ENCODE results near the gene PRRC2B.

- TF ChIP-seq HOXA3 (CRISPR knock-in tag; IDR thresholded peaks at IDR 0.05) (no peak), RBFOX2 (IDR thresholded peaks at IDR 0.05; ENCODE audit: low read depth, low read length) (no peak), ZC3H4 (CRISPR knock-in tag; IDR thresholded peaks at IDR 0.05; ENCODE audit: borderline replicate concordance) (no peak), TOE1 (CRISPR knock-in tag; IDR thresholded peaks at IDR 0.05) (no peak), ZNF772 (CRISPR knock-in tag; IDR thresholded peaks at IDR 0.05) (no peak), REST (IDR thresholded peaks at IDR 0.05; ENCODE audit: borderline replicate concordance in 1 of 2, low read depth in 1 of 2, low read length in 2 of 2) (no peak), TSC22D2 (CRISPR knock-in tag; IDR thresholded peaks at IDR 0.05; ENCODE audit: borderline replicate concordance) (no peak), ZBTB25 (CRISPR knock-in tag; IDR thresholded peaks at IDR 0.05) (no peak), POLR2AphosphoS5 (IDR thresholded peaks at IDR 0.05; ENCODE audit: low read depth, low read length) (no peak), BHLHE40 (IDR thresholded peaks at IDR 0.05; ENCODE audit: low read length) (no peak)
- TF ChIP-seq, protein P1, sequence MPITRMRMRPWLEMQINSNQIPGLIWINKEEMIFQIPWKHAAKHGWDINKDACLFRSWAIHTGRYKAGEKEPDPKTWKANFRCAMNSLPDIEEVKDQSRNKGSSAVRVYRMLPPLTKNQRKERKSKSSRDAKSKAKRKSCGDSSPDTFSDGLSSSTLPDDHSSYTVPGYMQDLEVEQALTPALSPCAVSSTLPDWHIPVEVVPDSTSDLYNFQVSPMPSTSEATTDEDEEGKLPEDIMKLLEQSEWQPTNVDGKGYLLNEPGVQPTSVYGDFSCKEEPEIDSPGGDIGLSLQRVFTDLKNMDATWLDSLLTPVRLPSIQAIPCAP (CRISPR knock-in tag; IDR thresholded peaks at IDR 0.05; ENCODE audit: low read depth), result no peak
- TF ChIP-seq, protein P2, sequence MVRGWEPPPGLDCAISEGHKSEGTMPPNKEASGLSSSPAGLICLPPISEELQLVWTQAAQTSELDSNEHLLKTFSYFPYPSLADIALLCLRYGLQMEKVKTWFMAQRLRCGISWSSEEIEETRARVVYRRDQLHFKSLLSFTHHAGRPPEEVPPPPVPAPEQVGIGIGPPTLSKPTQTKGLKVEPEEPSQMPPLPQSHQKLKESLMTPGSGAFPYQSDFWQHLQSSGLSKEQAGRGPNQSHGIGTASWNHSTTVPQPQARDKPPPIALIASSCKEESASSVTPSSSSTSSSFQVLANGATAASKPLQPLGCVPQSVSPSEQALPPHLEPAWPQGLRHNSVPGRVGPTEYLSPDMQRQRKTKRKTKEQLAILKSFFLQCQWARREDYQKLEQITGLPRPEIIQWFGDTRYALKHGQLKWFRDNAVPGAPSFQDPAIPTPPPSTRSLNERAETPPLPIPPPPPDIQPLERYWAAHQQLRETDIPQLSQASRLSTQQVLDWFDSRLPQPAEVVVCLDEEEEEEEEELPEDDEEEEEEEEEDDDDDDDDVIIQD (CRISPR knock-in tag; IDR thresholded peaks at IDR 0.05; ENCODE audit: low read depth), result no peak
These were observed 83.5 kb downstream of the PRRC2B start for GRCh38 chr9:131477367-131477766.
